Activated T-helper 17 cell treated with anti-CD3 and anti-CD28 coated beads, Interleukin-2, amount 50 U/mL, for 72 hours (primary cell): Measurements from ENCODE around the gene PLEKHA5. TPM values are rescaled to one million over a fixed set of nuclear protein-coding genes. Genes with fewer than 3 reads are reported as not detected.

ENCODE experiments used
- ATAC-seq: fragments of 150-1000 bp; cut with Tn5 transposase; replicated peaks from 2 replicates; pipeline ENCODE4 v1.10.0; 2021; ENCODE audit warnings: mild to moderate bottlenecking, moderate library complexity
- H3K27ac Mint-ChIP-seq: one replicate; pipeline ENCODE4 v1.8.0; 2022; ENCODE audit warnings: mixed read lengths
- H3K27me3 Mint-ChIP-seq: one replicate; pipeline ENCODE4 v1.8.0; 2022; ENCODE audit warnings: mixed read lengths
- H3K36me3 Mint-ChIP-seq: one replicate; pipeline ENCODE4 v1.8.0; 2022; ENCODE audit warnings: low read depth, mild to moderate bottlenecking, mixed read lengths
- H3K4me1 Mint-ChIP-seq: one replicate; pipeline ENCODE4 v1.8.0; 2022; ENCODE audit warnings: mixed read lengths
- H3K4me3 Mint-ChIP-seq: one replicate; pipeline ENCODE4 v1.8.0; 2022; ENCODE audit warnings: mild to moderate bottlenecking, mixed read lengths
- H3K9me3 Mint-ChIP-seq: one replicate; pipeline ENCODE4 v1.8.0; 2022; ENCODE audit warnings: mixed read lengths
- total RNA-seq, 2 donors: library from RNA; stranded (reverse); gene quantifications; one replicate each; pipeline ENCODE4 v1.2.3, GENCODE V29; 2022

PLEKHA5 gene
- total RNA-seq, 2 donors from 2014 or later: 8.6 to 10.4 TPM

GRCh38 chr12:19190292-19191031, 60.9 kb downstream of the PLEKHA5 start:
- Mint-ChIP-seq H3K4me1 (no peaks in the 10 kb centered on the region), H3K4me3 (no peak overlapping the region), H3K36me3 (no peaks in the 10 kb centered on the region), H3K27me3 (no peaks in the 10 kb centered on the region), H3K27ac (no peak overlapping the region), H3K9me3 (no peaks in the 10 kb centered on the region)
- no peak for ATAC-seq

GRCh38 chr12:19191089-19191488, 61.6 kb downstream of the PLEKHA5 start:
- no peak for ATAC-seq
- Mint-ChIP-seq H3K27me3 (no peaks in the 10 kb centered on the region), H3K36me3 (no peaks in the 10 kb centered on the region), H3K27ac (no peak overlapping the region), H3K4me3 (no peak overlapping the region), H3K4me1 (no peaks in the 10 kb centered on the region), H3K9me3 (no peaks in the 10 kb centered on the region)

GRCh38 chr12:19191563-19191962, 62.0 kb downstream of the PLEKHA5 start:
- Mint-ChIP-seq H3K36me3 (no peaks in the 10 kb centered on the region), H3K27ac (no peak overlapping the region), H3K27me3 (no peaks in the 10 kb centered on the region), H3K4me3 (no peak overlapping the region), H3K4me1 (no peaks in the 10 kb centered on the region), H3K9me3 (no peaks in the 10 kb centered on the region)
- ATAC-seq: no peak

- Mint-ChIP-seq H3K27ac (no peak overlapping the region), H3K36me3 (no peaks in the 10 kb centered on the region), H3K4me1 (no peaks in the 10 kb centered on the region), H3K9me3 (no peaks in the 10 kb centered on the region), H3K27me3 (no peaks in the 10 kb centered on the region), H3K4me3 (no peak overlapping the region)
- ATAC-seq: no peak
Measured at GRCh38 chr12:19192710-19193109, 63.2 kb downstream of the PLEKHA5 start.

GRCh38 chr12:19194963-19195362, 65.4 kb downstream of the PLEKHA5 start:
- Mint-ChIP-seq H3K9me3 (no peaks in the 10 kb centered on the region), H3K4me3 (no peak overlapping the region), H3K4me1 (no peaks in the 10 kb centered on the region), H3K27ac (no peak overlapping the region), H3K36me3 (no peaks in the 10 kb centered on the region), H3K27me3 (no peaks in the 10 kb centered on the region)
- ATAC-seq: no peak

- H3K4me3 Mint-ChIP-seq: no peak overlapping the region
- no peaks in the 10 kb centered on the region for H3K36me3 Mint-ChIP-seq
- no peak for ATAC-seq
- no peaks in the 10 kb centered on the region for H3K4me1 Mint-ChIP-seq
- H3K9me3 Mint-ChIP-seq: no peaks in the 10 kb centered on the region
- no peaks in the 10 kb centered on the region for H3K27me3 Mint-ChIP-seq
- H3K27ac Mint-ChIP-seq: no peak overlapping the region
Measured at GRCh38 chr12:19196959-19197630, 67.6 kb downstream of the PLEKHA5 start.

- H3K4me1 Mint-ChIP-seq: no peaks in the 10 kb centered on the region
- no peaks in the 10 kb centered on the region for H3K9me3 Mint-ChIP-seq
- no peak for ATAC-seq
- H3K27me3 Mint-ChIP-seq: no peaks in the 10 kb centered on the region
- H3K4me3 Mint-ChIP-seq: no peak overlapping the region
- H3K27ac Mint-ChIP-seq: no peak overlapping the region
- no peaks in the 10 kb centered on the region for H3K36me3 Mint-ChIP-seq
Measured at GRCh38 chr12:19198272-19198671, 68.7 kb downstream of the PLEKHA5 start.

GRCh38 chr12:19199332-19199731, 69.8 kb downstream of the PLEKHA5 start:
- H3K27ac Mint-ChIP-seq: no peak overlapping the region
- H3K4me1 Mint-ChIP-seq: no peaks in the 10 kb centered on the region
- H3K36me3 Mint-ChIP-seq: no peaks in the 10 kb centered on the region
- no peaks in the 10 kb centered on the region for H3K27me3 Mint-ChIP-seq
- no peak for ATAC-seq
- no peaks in the 10 kb centered on the region for H3K9me3 Mint-ChIP-seq
- no peak overlapping the region for H3K4me3 Mint-ChIP-seq

GRCh38 chr12:19200261-19200660, 70.7 kb downstream of the PLEKHA5 start:
- Mint-ChIP-seq H3K9me3 (no peaks in the 10 kb centered on the region), H3K4me1 (no peaks in the 10 kb centered on the region), H3K36me3 (no peaks in the 10 kb centered on the region), H3K4me3 (no peak overlapping the region), H3K27ac (no peak overlapping the region), H3K27me3 (no peaks in the 10 kb centered on the region)
- no peak for ATAC-seq

GRCh38 chr12:19201661-19202060, 72.1 kb downstream of the PLEKHA5 start:
- H3K4me3 Mint-ChIP-seq: no peak overlapping the region
- no peaks in the 10 kb centered on the region for H3K9me3 Mint-ChIP-seq

GRCh38 chr12:19203013-19203412, 73.5 kb downstream of the PLEKHA5 start:
- no peak overlapping the region for H3K4me3 Mint-ChIP-seq
- no peaks in the 10 kb centered on the region for H3K27me3 Mint-ChIP-seq
- H3K27ac Mint-ChIP-seq: no peak overlapping the region
- ATAC-seq: peak; percentile 52
- H3K9me3 Mint-ChIP-seq: no peaks in the 10 kb centered on the region
- H3K4me1 Mint-ChIP-seq: no peaks in the 10 kb centered on the region
- no peaks in the 10 kb centered on the region for H3K36me3 Mint-ChIP-seq

More at GRCh38 chr12:19201661-19202060, 72.1 kb downstream of the PLEKHA5 start:
- Mint-ChIP-seq H3K27me3 (no peaks in the 10 kb centered on the region), H3K27ac (no peak overlapping the region), H3K4me1 (no peaks in the 10 kb centered on the region), H3K36me3 (no peaks in the 10 kb centered on the region)
- ATAC-seq: no peak

GRCh38 chr12:19203539-19204506, 74.3 kb downstream of the PLEKHA5 start:
- no peak overlapping the region for H3K4me3 Mint-ChIP-seq
- H3K27ac Mint-ChIP-seq: no peak overlapping the region
- H3K27me3 Mint-ChIP-seq: no peaks in the 10 kb centered on the region
- ATAC-seq: peak; percentile 21
- no peaks in the 10 kb centered on the region for H3K36me3 Mint-ChIP-seq
- H3K9me3 Mint-ChIP-seq: no peaks in the 10 kb centered on the region
- no peaks in the 10 kb centered on the region for H3K4me1 Mint-ChIP-seq

- Mint-ChIP-seq H3K9me3 (no peaks in the 10 kb centered on the region), H3K27ac (no peak overlapping the region), H3K4me1 (no peaks in the 10 kb centered on the region)
Measured at GRCh38 chr12:19205120-19205519, 75.6 kb downstream of the PLEKHA5 start.

GRCh38 chr12:19206493-19207077, 77.1 kb downstream of the PLEKHA5 start:
- Mint-ChIP-seq H3K9me3 (no peaks in the 10 kb centered on the region), H3K27me3 (no peaks in the 10 kb centered on the region), H3K4me1 (no peaks in the 10 kb centered on the region), H3K27ac (no peak overlapping the region), H3K4me3 (no peak overlapping the region), H3K36me3 (no peaks in the 10 kb centered on the region)
- no peak for ATAC-seq

More at GRCh38 chr12:19205120-19205519, 75.6 kb downstream of the PLEKHA5 start:
- Mint-ChIP-seq H3K27me3 (no peaks in the 10 kb centered on the region), H3K36me3 (no peaks in the 10 kb centered on the region), H3K4me3 (no peak overlapping the region)
- ATAC-seq: no peak
